WTC11 (cell line): ENCODE measurements around the gene C1GALT1C1L. TPM values are rescaled to one million over a fixed set of nuclear protein-coding genes. Genes with fewer than 3 reads are reported as not detected.

Experiments
- ATAC-seq: fragments of 200-7000 bp; cut with Tn5 transposase; 2 replicates; pipeline ENCODE4 v1.10.0; 2021; ENCODE audit warnings: mild to moderate bottlenecking, moderate library complexity
- CTCF ChIA-PET: fragments of 300-600 bp; sonication (Branson Sonifier 250); formaldehyde crosslinking; loops from one replicate; lab custom pipeline; 2021; ENCODE audit warnings: antibody characterized with exemption; lab: Charles Lee
- POLR2A ChIA-PET: fragments of 350-600 bp; sonication (Branson Sonifier 250); formaldehyde crosslinking; loops from one replicate; lab custom pipeline; 2021; ENCODE audit warnings: antibody characterized with exemption; lab: Charles Lee
- DNase-seq: peaks from one replicate; pipeline ENCODE4 v3.0.0; 2021; ENCODE audit warnings: low spot score
- H3K27ac Mint-ChIP-seq: 2 replicates; pipeline ENCODE4 v1.8.0; 2021; ENCODE audit warnings: mixed read lengths
- H3K27me3 Mint-ChIP-seq: 2 replicates; pipeline ENCODE4 v1.8.0; 2021; ENCODE audit warnings: low read depth, mild to moderate bottlenecking, moderate library complexity, mixed read lengths
- H3K36me3 Mint-ChIP-seq: 2 replicates; pipeline ENCODE4 v1.8.0; 2021; ENCODE audit warnings: mixed read lengths
- H3K4me1 Mint-ChIP-seq: 2 replicates; pipeline ENCODE4 v1.8.0; 2022; ENCODE audit warnings: mixed read lengths
- H3K4me3 Mint-ChIP-seq: 2 replicates; pipeline ENCODE4 v1.8.0; 2021; ENCODE audit warnings: mild to moderate bottlenecking, moderate library complexity, mixed read lengths
- H3K9me3 Mint-ChIP-seq: 2 replicates; pipeline ENCODE4 v1.8.0; 2021; ENCODE audit warnings: mixed read lengths
- AR ChIP-seq: fragments of 250-450 bp; sonication (Bioruptor Pico); IDR thresholded peaks from 2 replicates; pipeline ENCODE4 v1.9.0; 2021; ENCODE audit warnings: mild to moderate bottlenecking
- ATF1 ChIP-seq: sonication (generic); formaldehyde crosslinking; IDR thresholded peaks from 2 replicates; pipeline ENCODE4 v1.8.1; 2023; ENCODE audit warnings: mild to moderate bottlenecking, moderate library complexity, missing genetic modification reagents
- ATF3 ChIP-seq: sonication (generic); formaldehyde crosslinking; conservative IDR thresholded peaks from 2 replicates; pipeline ENCODE4 v1.8.1; 2022; ENCODE audit warnings: mild to moderate bottlenecking, missing genetic modification reagents
- EMX1 ChIP-seq: fragments of 250-450 bp; sonication (Bioruptor Pico); IDR thresholded peaks from 2 replicates; pipeline ENCODE4 v1.8.0; 2021; ENCODE audit warnings: mild to moderate bottlenecking
- ERG ChIP-seq: fragments of 250-450 bp; sonication (Bioruptor Pico); IDR thresholded peaks from 2 replicates; pipeline ENCODE4 v1.8.0; 2021; ENCODE audit warnings: mild to moderate bottlenecking
- FOXK1 ChIP-seq: sonication (generic); formaldehyde crosslinking; IDR thresholded peaks from 2 replicates; pipeline ENCODE4 v1.8.0; 2022; ENCODE audit warnings: mild to moderate bottlenecking, moderate library complexity, missing genetic modification reagents
- FOXP1 ChIP-seq: sonication (generic); formaldehyde crosslinking; IDR thresholded peaks from 2 replicates; pipeline ENCODE4 v1.8.0; 2022; ENCODE audit warnings: missing genetic modification reagents, mild to moderate bottlenecking, moderate library complexity, borderline replicate concordance
- GRHL2 ChIP-seq: fragments of 250-450 bp; sonication (Bioruptor Pico); IDR thresholded peaks from 2 replicates; pipeline ENCODE4 v1.8.0; 2022; ENCODE audit warnings: mild to moderate bottlenecking, moderate library complexity; ENCODE audit not compliant: insufficient replicate concordance, severe bottlenecking
- IRF1 ChIP-seq: sonication (generic); formaldehyde crosslinking; IDR thresholded peaks from 2 replicates; pipeline ENCODE4 v1.8.0; 2023; ENCODE audit warnings: missing genetic modification reagents
- IRF2 ChIP-seq: sonication (generic); formaldehyde crosslinking; IDR thresholded peaks from 2 replicates; pipeline ENCODE4 v1.8.0; 2022; ENCODE audit warnings: low read depth, missing genetic modification reagents, borderline replicate concordance
- MAX ChIP-seq: sonication (generic); formaldehyde crosslinking; IDR thresholded peaks from 2 replicates; pipeline ENCODE4 v1.8.0; 2022; ENCODE audit warnings: mild to moderate bottlenecking, missing genetic modification reagents
- MYBL2 ChIP-seq: sonication (generic); formaldehyde crosslinking; IDR thresholded peaks from 2 replicates; pipeline ENCODE4 v1.8.1; 2023; ENCODE audit warnings: mild to moderate bottlenecking, moderate library complexity, missing genetic modification reagents
- PRDM15 ChIP-seq: sonication (generic); formaldehyde crosslinking; IDR thresholded peaks from 2 replicates; pipeline ENCODE4 v1.8.0; 2022; ENCODE audit warnings: missing genetic modification reagents
- RELA ChIP-seq: sonication (generic); formaldehyde crosslinking; IDR thresholded peaks from 2 replicates; pipeline ENCODE4 v1.8.1; 2022; ENCODE audit warnings: missing genetic modification reagents, mild to moderate bottlenecking, borderline replicate concordance
- RORB ChIP-seq: fragments of 250-450 bp; sonication (Bioruptor Pico); IDR thresholded peaks from 2 replicates; pipeline ENCODE4 v1.9.0; 2021; ENCODE audit warnings: mild to moderate bottlenecking
- TEAD4 ChIP-seq: sonication (generic); formaldehyde crosslinking; IDR thresholded peaks from 2 replicates; pipeline ENCODE4 v1.8.0; 2022; ENCODE audit warnings: mild to moderate bottlenecking, missing genetic modification reagents
- ZBTB21 ChIP-seq: sonication (generic); formaldehyde crosslinking; IDR thresholded peaks from 2 replicates; pipeline ENCODE4 v1.8.1; 2023; ENCODE audit warnings: mild to moderate bottlenecking, missing genetic modification reagents, borderline replicate concordance
- ZNF512 ChIP-seq: sonication (generic); formaldehyde crosslinking; IDR thresholded peaks from 2 replicates; pipeline ENCODE4 v1.8.1; 2022; ENCODE audit warnings: missing genetic modification reagents, borderline replicate concordance
- ZSCAN18 ChIP-seq: fragments of 250-450 bp; sonication (Bioruptor Pico); IDR thresholded peaks from 2 replicates; pipeline ENCODE4 v2.1.2; 2022; ENCODE audit warnings: mild to moderate bottlenecking, moderate library complexity
- total RNA-seq: library from RNA; stranded (reverse); gene quantifications from 3 replicates; pipeline ENCODE4 v1.2.3, GENCODE V29; 2021

The C1GALT1C1L gene
- total RNA-seq, 1 experiment from 2014 or later, result 0.44 TPM

GRCh38 chr2:43643680-43644079, 32.5 kb downstream of the C1GALT1C1L start:
- CTCF ChIA-PET, result no interaction called here
- no peak overlapping the region for H3K27ac Mint-ChIP-seq

GRCh38 chr2:43642363-43642762, 33.9 kb downstream of the C1GALT1C1L start:
- H3K27ac Mint-ChIP-seq, result no peak overlapping the region
- TF ChIP-seq RELA (CRISPR knock-in tag) (no peak), ATF3 (CRISPR knock-in tag) (no peak), FOXK1 (CRISPR knock-in tag) (no peak), ZBTB21 (CRISPR knock-in tag) (no peak), AR (CRISPR knock-in tag) (no peak), PRDM15 (CRISPR knock-in tag) (no peak), ATF1 (no peak), MYBL2 (CRISPR knock-in tag) (no peak), ZNF512 (CRISPR knock-in tag) (no peak), GRHL2 (no peak), FOXP1 (CRISPR knock-in tag) (no peak)
- TF ChIP-seq, all 79 proteins: peak for 0
- DNase-seq (no peak), ATAC-seq (no peak)
- POLR2A ChIA-PET, result no interaction called here
- Mint-ChIP-seq H3K36me3 (peaks cover 4% of the 10 kb centered on the region; the same call in 1 of the 2 replicates), H3K27me3 (peaks cover 13% of the 10 kb centered on the region), H3K9me3 (peaks cover 5% of the 10 kb centered on the region), H3K4me1 (peaks cover 5% of the 10 kb centered on the region), H3K4me3 (no peak overlapping the region)
- CTCF ChIA-PET, result no interaction called here

More at GRCh38 chr2:43643680-43644079, 32.5 kb downstream of the C1GALT1C1L start:
- Mint-ChIP-seq H3K9me3 (peaks cover 5% of the 10 kb centered on the region), H3K36me3 (peaks cover 4% of the 10 kb centered on the region; the same call in 1 of the 2 replicates), H3K27me3 (peaks cover 4% of the 10 kb centered on the region), H3K4me3 (no peak overlapping the region)
- ATAC-seq, result no peak
- DNase-seq, result no peak
- POLR2A ChIA-PET, result no interaction called here
- no peak for TF ChIP-seq IRF2 (CRISPR knock-in tag)
- TF ChIP-seq EMX1 (CRISPR knock-in tag), result no peak
- no peak for TF ChIP-seq ERG (CRISPR knock-in tag)
- no peak for TF ChIP-seq RORB (CRISPR knock-in tag)
- no peak for TF ChIP-seq MYBL2 (CRISPR knock-in tag)
- no peak for TF ChIP-seq IRF1 (CRISPR knock-in tag)
- TF ChIP-seq MAX (CRISPR knock-in tag), result no peak
- TF ChIP-seq TEAD4, result no peak
- no peak for TF ChIP-seq ZSCAN18 (CRISPR knock-in tag)
- TF ChIP-seq, all 79 proteins: peak for 0
- H3K4me1 Mint-ChIP-seq, result no peaks in the 10 kb centered on the region
